ENCODE data around the gene CEMIP.

- TF ChIP-seq CTCF (IDR thresholded peaks at IDR 0.05) (no peak), POLR2A (IDR thresholded peaks at IDR 0.05) (no peak)
Observed at GRCh38 chr15:80992006-80992405, 212.8 kb downstream of the CEMIP start.
